GM18502 (cell line): Measurements from ENCODE around the gene GMCL2.
"Not testable (repeated sequence)": the region's sequence is repeated elsewhere in the genome, so short reads cannot be mapped to it uniquely, and the experiment has no call there.

Experiments
- ATAC-seq: cut with Tn5 transposase; IDR thresholded peaks from one replicate; pipeline ENCODE4 v1.9.1; 2021; ENCODE audit warnings: mild to moderate bottlenecking; ENCODE audit not compliant: unreplicated experiment, poor library complexity

Gene GMCL2

GRCh38 chr5:178207183-178207916 is 20.2 kb upstream of the GMCL2 start:
- ATAC-seq = no peak

DNA sequence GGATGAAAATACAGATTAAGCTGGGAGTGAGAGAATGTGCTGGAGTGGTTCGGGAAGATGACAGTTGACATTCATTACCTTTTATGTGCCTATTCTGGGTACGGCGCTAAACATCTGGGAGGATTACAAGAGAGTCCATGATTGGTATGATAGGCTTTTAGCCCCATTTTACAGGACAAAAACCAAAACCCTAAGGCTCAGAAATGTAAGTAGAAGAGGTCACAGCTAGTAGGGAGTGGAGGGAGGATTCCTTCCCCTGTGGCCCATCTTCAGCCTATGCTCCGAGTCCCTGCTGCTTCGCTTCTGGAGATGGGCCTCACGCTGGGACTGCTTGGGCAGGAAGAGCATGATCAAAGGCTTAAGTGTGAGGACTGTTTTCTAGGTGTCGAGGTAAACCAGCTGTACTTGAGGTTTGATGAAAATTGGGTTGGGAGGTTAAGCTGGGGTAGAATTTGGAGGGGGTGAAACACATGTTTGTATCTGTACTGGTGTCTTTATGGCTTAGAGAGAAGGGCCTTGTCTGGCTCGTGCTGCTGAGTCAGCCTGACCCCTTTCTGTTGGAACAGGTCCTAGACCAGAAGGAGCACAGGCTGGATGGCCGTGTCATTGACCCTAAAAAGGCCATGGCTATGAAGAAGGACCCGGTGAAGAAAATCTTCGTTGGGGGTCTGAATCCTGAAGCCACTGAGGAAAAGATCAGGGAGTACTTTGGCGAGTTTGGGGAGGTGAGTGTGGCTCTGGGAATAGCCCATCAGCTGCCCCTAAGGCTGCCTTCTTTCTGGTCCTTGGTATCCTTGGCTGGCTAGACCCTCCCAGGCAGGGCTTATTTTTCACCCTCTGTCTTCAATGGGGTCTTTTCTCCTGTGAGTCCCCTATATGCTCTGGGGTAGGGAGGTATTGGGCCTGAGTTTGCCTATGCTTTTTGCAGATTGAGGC is 19.3 kb upstream of the GMCL2 start:
- ATAC-seq = no peak

DNA sequence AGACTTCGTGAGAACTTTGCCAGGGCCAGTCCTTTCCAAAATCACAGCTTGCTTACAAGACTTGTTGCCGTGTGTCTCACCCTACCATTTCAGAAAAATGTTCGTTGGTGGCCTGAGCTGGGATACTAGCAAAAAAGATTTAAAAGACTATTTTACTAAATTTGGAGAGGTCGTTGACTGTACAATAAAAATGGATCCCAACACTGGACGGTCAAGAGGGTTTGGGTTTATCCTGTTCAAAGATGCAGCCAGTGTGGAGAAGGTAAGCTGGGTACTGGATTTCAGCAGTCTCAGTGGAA is 18.5 kb upstream of the GMCL2 start:
- ATAC-seq = no peak

GRCh38 chr5:178204935-178205748 is 18.0 kb upstream of the GMCL2 start:
- ATAC-seq = peak; percentile 57

DNA sequence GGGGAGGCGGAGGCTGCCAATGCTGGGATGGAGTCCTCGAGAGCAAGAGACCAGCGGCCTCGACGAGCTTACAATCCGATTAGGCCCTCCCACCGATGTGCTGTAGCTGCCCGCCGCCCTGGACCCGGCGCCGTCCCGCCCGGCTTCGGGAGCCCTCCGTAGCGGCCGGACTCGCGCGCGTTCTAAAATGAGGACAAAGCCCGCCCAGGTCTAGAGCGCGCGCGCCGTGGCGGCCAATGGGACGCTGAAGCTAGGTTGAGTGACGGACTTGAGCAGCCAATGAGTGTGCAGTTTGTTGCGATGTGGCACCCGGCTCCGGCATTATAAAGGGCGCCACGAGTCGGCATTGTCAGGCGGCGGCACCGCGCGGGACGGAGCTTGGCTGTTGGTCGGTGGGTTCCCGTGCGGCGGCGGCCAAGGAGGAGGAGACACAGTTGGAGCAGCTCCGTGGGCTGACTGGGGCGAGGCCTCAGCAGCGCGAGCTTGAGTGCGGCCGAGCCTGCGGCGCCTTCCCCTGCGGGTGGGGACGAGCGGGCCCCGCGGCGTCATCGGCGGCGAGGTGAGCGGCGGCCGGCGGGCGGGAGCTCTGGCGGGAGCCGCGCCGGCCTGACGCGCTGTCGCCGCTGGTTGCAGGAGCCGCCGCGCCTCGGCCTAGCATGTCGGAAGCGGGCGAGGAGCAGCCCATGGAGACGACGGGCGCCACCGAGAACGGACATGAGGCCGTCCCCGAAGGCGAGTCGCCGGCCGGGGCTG is 17.2 kb upstream of the GMCL2 start, which contains the start of gene HNRNPAB:
Gene HNRNPAB, plus strand, starts transcription at position 352 of the 753 bp plus-strand sequence. Its CDS starts 305 bp downstream, at position 657.
- ATAC-seq = peak; percentile 86

GRCh38 chr5:178203670-178204181 is 16.6 kb upstream of the GMCL2 start:
- ATAC-seq = peak; percentile 13

DNA sequence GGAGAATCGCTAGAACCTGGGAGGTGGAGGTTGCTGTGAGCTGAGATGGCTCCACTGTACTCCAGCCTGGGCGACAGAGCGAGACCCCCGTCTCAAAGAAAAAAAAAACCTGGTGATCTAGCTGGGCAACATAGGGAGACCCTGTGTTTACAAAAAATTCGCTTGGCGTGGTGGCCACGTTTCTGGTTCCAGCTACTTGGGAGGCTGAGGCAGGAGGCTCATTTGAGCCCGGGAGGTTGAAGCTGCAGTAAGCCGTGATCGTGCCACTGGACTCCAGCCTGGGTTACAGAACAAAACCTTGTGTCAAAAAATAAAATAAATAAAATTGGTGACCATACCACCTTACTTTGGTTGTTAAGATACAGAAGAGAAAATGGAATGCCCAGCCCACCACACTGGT is 15.4 kb upstream of the GMCL2 start:
- no peak for ATAC-seq

- no peak for ATAC-seq
Observed at GRCh38 chr5:178201927-178202235, 14.7 kb upstream of the GMCL2 start.

DNA sequence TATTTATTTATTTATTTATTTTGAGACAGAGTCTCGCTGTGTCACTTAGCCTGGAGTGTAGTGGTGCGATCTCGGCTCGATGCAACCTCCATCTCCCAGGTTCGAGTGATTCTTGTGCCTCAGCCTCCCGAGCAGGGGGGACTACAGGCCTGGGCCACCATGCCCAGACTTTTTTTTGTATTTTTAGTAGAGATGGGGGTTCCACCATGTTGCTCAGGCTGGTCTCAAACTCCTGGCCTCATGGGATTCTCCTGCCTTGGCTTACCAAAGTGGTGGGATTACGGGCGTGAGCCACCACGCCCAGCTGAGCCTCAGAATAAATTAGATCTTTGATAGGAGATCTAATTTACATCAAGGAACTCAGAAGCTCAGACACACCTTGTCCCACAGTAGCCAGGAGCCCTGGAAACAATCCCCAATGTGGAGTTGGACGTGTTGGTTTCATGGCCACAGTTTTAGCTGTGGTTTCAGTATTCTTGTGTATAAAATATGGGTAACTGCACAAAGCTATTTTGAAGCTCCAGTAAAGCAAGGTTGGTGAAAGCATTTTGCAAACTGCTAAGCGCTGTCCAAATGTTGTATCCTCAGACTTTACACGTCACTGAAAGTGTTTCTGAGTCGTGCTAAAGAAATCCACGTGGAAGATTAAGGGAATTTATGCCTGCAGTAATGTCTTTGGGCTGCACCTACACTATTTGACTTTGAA is 14.2 kb upstream of the GMCL2 start:
- ATAC-seq = no peak

DNA sequence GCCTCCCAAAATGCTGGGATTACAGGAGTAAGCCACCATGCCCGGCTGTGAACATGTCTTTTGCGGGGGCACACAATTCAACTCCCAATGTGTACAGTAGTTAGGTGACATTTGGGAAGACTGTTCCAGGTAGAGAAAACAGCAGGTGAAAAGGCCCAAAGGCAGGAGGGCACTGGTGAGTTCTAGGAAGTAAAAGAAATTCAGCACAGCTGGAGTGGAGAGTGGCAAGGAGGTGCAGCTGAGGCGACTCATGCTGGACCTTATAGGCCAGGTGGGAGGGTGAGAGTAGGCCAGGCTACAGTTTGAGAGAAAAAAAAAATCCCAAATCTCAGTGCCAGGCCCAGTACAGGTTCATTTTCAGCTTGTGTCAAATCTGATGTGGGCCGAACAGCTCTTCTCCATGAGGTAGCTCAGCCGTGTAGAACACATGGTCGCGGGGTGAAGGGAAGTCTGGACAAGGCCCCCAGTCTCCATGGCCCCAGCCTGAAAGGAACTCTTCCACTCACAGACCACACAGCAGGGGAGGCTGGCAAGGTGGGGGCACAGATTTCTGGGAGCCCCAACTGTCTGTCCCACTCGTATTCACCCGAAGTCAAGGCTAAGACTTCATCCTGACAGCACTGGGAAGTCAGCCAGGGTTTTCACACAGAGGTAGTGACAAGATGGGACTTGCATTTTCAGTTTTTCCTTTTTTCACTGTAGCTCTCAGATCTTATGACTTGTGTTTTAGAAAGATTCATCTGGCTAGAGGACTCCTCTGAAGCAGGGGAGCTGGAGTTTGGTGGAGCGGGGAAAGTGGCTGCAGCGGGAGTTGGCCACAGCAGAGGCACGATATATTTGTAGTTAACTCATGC is 12.6 kb upstream of the GMCL2 start:
- ATAC-seq = no peak

DNA sequence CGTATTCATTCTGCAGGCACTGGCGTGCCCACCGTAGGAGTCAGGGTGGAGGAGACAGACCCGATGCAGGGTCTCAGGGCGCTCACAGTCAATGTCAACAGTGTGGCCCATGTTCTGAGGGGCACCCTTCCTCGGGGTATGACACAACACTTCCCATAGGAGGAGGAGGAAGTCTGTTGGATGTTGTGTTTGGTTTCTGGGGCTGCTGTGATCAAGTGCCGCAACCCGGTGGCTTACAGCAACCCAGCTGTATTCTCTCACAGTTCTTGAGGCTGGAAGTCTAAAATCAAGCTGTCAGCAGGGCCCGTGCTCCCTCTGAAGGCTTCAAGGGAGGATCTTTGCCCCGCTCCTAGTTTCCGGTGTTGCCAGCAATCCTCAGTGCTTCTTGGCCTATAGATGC is 11.5 kb upstream of the GMCL2 start:
- no peak for ATAC-seq

DNA sequence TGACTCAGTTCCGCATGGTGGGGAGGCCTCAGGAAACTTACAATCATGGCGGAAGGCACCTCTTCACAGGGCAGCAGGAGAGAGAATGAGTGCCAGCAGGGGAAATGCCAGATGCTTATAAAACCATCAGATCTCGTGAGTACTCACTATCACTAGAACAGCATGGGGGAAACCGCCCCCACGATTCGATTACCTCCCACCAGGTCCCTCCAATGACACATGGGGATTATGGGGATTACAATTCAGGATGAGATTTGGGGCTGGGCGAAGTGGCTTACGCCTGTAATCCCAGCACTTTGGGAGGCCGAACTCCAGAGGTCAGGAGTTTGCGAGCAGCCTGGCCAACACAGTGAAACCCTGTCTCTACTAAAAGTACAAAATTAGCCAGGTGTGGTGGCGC is 11.0 kb upstream of the GMCL2 start:
- ATAC-seq = not testable (repeated sequence)

- ATAC-seq = no peak
Observed at GRCh38 chr5:178196986-178197385, 9.8 kb upstream of the GMCL2 start.

GRCh38 chr5:178196281-178196812 is 9.2 kb upstream of the GMCL2 start:
- no peak for ATAC-seq

DNA sequence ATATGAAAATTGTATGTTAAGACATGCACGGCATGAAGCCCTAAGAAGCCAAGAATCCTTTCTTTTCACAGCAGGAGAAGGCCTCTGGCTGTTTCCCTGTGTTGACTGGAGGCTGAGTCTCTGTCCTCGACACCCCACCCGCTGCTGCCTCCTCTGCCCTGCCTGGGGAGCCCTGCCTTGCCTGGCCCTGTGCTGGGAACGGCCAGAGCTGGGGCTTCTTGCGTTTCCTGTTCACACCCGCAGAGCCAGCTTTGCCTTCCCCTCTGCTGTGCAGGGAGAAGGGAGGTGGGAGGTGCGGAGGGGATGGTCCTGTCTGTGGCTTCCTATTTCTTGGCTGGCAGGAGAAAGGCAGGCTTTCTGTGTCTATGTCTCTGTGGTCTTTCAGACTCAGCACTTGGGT is 6.9 kb upstream of the GMCL2 start:
- no peak for ATAC-seq

- ATAC-seq = no peak
Observed at GRCh38 chr5:178193251-178193809, 6.2 kb upstream of the GMCL2 start.

- ATAC-seq = no peak
Observed at GRCh38 chr5:178192787-178193186, 5.6 kb upstream of the GMCL2 start.

DNA sequence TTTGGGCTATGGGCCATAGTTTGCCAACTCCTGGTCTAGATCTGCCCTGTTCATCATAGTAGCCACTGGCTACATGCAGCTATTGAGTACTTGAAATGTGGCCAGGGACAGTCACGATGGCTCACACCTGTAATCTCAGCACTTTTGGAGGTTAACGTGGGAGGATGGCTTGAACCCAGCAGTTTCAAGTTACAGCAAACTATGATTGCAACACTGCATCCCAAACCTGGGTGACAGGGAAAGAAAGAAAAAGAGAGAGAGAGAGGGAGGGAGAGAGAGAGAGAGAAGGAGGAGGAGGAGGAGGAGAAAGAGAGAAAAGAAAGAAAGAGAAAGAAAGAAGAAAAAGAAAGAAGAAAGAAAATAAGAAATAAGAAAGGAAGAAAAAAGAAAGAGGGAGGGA is 5.1 kb upstream of the GMCL2 start:
- no peak for ATAC-seq
